CD4-positive, alpha-beta T cell (primary cell): ENCODE measurements around the gene ENOX1. TPM values are rescaled to one million over a fixed set of nuclear protein-coding genes. Genes with fewer than 3 reads are reported as not detected.

Source experiments
- ATAC-seq: fragments of 200-7000 bp; cut with Tn5 transposase; one replicate; pipeline ENCODE4 v1.10.0; 2022; ENCODE audit warnings: mild to moderate bottlenecking; ENCODE audit not compliant: poor library complexity
- CTCF ChIA-PET: fragments of 350-600 bp; sonication (Branson Sonifier 250); formaldehyde crosslinking; loops from one replicate; lab custom pipeline; 2021; ENCODE audit warnings: antibody characterized with exemption, inconsistent platforms; lab: Charles Lee
- POLR2A ChIA-PET: fragments of 350-600 bp; sonication (Branson Sonifier 250); formaldehyde crosslinking; loops from one replicate; lab custom pipeline; 2021; ENCODE audit warnings: antibody characterized with exemption, inconsistent platforms; lab: Charles Lee
- DNase-seq, 14 experiments: peaks; one replicate each; pipeline ENCODE4 v3.0.0-alpha.2; 2013 to 2020; ENCODE audit warnings: mixed read lengths in 2 of 14
- H3K27ac ChIP-seq, 2 donors: one replicate each; pipeline versions ENCODE4 v1.5.1 to v1.7.0; 2013; ENCODE audit warnings: low read length in 2 of 2, low read depth in 1 of 2, mild to moderate bottlenecking in 1 of 2
- H3K27me3 ChIP-seq, 2 experiments: 1 replicate in 1 of 2; 2 replicates in 1 of 2; pipeline versions ENCODE4 v1.6.1 to v1.7.0; 2013; ENCODE audit warnings: low read length in 2 of 2, control low read depth in 1 of 2, mild to moderate bottlenecking in 1 of 2, moderate library complexity in 1 of 2; ENCODE audit not compliant: insufficient read depth in 2 of 2, control insufficient read depth in 1 of 2
- H3K36me3 ChIP-seq: one replicate; pipeline ENCODE4 v1.6.1; 2013; ENCODE audit warnings: low read length, control low read depth; ENCODE audit not compliant: insufficient read depth
- H3K4me1 ChIP-seq: one replicate; pipeline ENCODE4 v1.6.1; 2013; ENCODE audit warnings: low read length, control low read depth; ENCODE audit not compliant: insufficient read depth
- H3K4me3 ChIP-seq: one replicate; pipeline ENCODE4 v1.5.1; 2013; ENCODE audit warnings: mild to moderate bottlenecking, low read length, moderate library complexity
- H3K9me3 ChIP-seq, 2 experiments: 1 replicate in 1 of 2; 2 replicates in 1 of 2; pipeline versions ENCODE4 v1.6.1 to v1.7.0; 2013; ENCODE audit warnings: low read length in 2 of 2, mild to moderate bottlenecking in 2 of 2, control low read depth in 1 of 2, moderate library complexity in 1 of 2; ENCODE audit not compliant: control insufficient read depth in 1 of 2, insufficient read depth in 1 of 2
- H3K27ac Mint-ChIP-seq: one replicate; pipeline ENCODE4 v1.8.0; 2020; ENCODE audit warnings: mixed read lengths
- H3K27me3 Mint-ChIP-seq: one replicate; pipeline ENCODE4 v1.8.0; 2021; ENCODE audit warnings: mixed read lengths
- H3K36me3 Mint-ChIP-seq: one replicate; pipeline ENCODE4 v1.8.0; 2021; ENCODE audit warnings: low read depth, mixed read lengths
- H3K4me1 Mint-ChIP-seq: one replicate; pipeline ENCODE4 v1.8.0; 2021; ENCODE audit warnings: low read depth, mixed read lengths
- H3K4me3 Mint-ChIP-seq: one replicate; pipeline ENCODE4 v1.8.0; 2020; ENCODE audit warnings: mild to moderate bottlenecking, mixed read lengths
- H3K9me3 Mint-ChIP-seq: one replicate; pipeline ENCODE4 v1.8.0; 2020; ENCODE audit warnings: mixed read lengths
- intact Hi-C, 2 experiments: fragments of 100-400 bp; cut with DNase I in 1 of 2; cut with micrococcal nuclease in 1 of 2; formaldehyde crosslinking; loops; one replicate each; pipeline versions ENCODE4 v1.15.1 to v1.9.0; 2023 to 2025; cut with DNase I, micrococcal nuclease
- total RNA-seq, 174 experiments: library from RNA in 2 of 174; stranded (reverse) in 2 of 174; gene quantifications; one replicate each; pipeline ENCODE4 v1.2.3 and lab custom pipeline; 2021 to 2026
- TF ChIP-seq, protein P1 (sequence below): fragments of 200-600 bp; IDR thresholded peaks from one replicate; pipeline ENCODE4 v1.8.0; 2022; ENCODE audit warnings: antibody characterized with exemption, mild to moderate bottlenecking

Gene ENOX1
- total RNA-seq, 2 experiments from 2014 or later = not detected

- Mint-ChIP-seq H3K27ac (no peak overlapping the region), H3K36me3 (no peaks in the 10 kb centered on the region), H3K9me3 (no peaks in the 10 kb centered on the region), H3K4me3 (no peak overlapping the region), H3K4me1 (no peaks in the 10 kb centered on the region), H3K27me3 (peaks cover 36% of the 10 kb centered on the region)
- CTCF ChIA-PET = no interaction called here
- Histone ChIP-seq H3K4me3 (no peak overlapping the region), H3K4me1 (no peaks in the 10 kb centered on the region), H3K9me3 (no peaks in the 10 kb centered on the region), H3K27ac (no peak overlapping the region), H3K36me3 (no peaks in the 10 kb centered on the region), H3K27me3 (peaks cover 0 to 5% of the 10 kb centered on the region in 2 experiments)
- POLR2A ChIA-PET = no interaction called here
- intact Hi-C loops = no loop called here
- TF ChIP-seq, protein P1, sequence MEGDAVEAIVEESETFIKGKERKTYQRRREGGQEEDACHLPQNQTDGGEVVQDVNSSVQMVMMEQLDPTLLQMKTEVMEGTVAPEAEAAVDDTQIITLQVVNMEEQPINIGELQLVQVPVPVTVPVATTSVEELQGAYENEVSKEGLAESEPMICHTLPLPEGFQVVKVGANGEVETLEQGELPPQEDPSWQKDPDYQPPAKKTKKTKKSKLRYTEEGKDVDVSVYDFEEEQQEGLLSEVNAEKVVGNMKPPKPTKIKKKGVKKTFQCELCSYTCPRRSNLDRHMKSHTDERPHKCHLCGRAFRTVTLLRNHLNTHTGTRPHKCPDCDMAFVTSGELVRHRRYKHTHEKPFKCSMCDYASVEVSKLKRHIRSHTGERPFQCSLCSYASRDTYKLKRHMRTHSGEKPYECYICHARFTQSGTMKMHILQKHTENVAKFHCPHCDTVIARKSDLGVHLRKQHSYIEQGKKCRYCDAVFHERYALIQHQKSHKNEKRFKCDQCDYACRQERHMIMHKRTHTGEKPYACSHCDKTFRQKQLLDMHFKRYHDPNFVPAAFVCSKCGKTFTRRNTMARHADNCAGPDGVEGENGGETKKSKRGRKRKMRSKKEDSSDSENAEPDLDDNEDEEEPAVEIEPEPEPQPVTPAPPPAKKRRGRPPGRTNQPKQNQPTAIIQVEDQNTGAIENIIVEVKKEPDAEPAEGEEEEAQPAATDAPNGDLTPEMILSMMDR = no peak
- ATAC-seq (no peak), DNase-seq (no peak)
Observed at GRCh38 chr13:43815204-43815603, 28.4 kb upstream of the ENOX1 start.

- Histone ChIP-seq H3K36me3 (no peaks in the 10 kb centered on the region), H3K27me3 (peaks cover 0 to 4% of the 10 kb centered on the region in 2 experiments), H3K9me3 (no peaks in the 10 kb centered on the region), H3K4me1 (no peaks in the 10 kb centered on the region), H3K27ac (no peak overlapping the region), H3K4me3 (no peak overlapping the region)
- Mint-ChIP-seq H3K36me3 (no peaks in the 10 kb centered on the region), H3K27ac (no peak overlapping the region), H3K9me3 (no peaks in the 10 kb centered on the region), H3K27me3 (peaks cover 14% of the 10 kb centered on the region), H3K4me1 (no peaks in the 10 kb centered on the region), H3K4me3 (no peak overlapping the region)
- ChIA-PET POLR2A (no interaction called here), CTCF (no interaction called here)
- no peak for DNase-seq
- intact Hi-C loops = loop anchor here in 1 of 2 experiments (10.0 kb wide), 1 partner anchor 1474 kb away; no protein-coding TSS in a partner anchor
- TF ChIP-seq, protein P1 = no peak
- no peak for ATAC-seq
Observed at GRCh38 chr13:43808676-43809075, 21.9 kb upstream of the ENOX1 start.

- H3K4me1 Mint-ChIP-seq = no peaks in the 10 kb centered on the region
- intact Hi-C loops = loop anchor here in 1 of 2 experiments (2.0 to 10.0 kb wide), 2 partner anchors 835 to 1471 kb away; no protein-coding TSS in a partner anchor
- DNase-seq = no peak
Observed at GRCh38 chr13:43805681-43806128, 18.9 kb upstream of the ENOX1 start.

More at GRCh38 chr13:43805681-43806128, 18.9 kb upstream of the ENOX1 start:
- CTCF ChIA-PET = no interaction called here
- TF ChIP-seq, protein P1 = no peak
- Histone ChIP-seq H3K9me3 (no peaks in the 10 kb centered on the region), H3K4me1 (no peaks in the 10 kb centered on the region), H3K27me3 (peaks cover 0 to 4% of the 10 kb centered on the region in 2 experiments), H3K4me3 (no peak overlapping the region), H3K27ac (no peak overlapping the region), H3K36me3 (no peaks in the 10 kb centered on the region)
- H3K9me3 Mint-ChIP-seq = no peaks in the 10 kb centered on the region
- no peak for ATAC-seq
- no peaks in the 10 kb centered on the region for H3K36me3 Mint-ChIP-seq
- H3K27ac Mint-ChIP-seq = no peak overlapping the region
- POLR2A ChIA-PET = no interaction called here
- H3K27me3 Mint-ChIP-seq = peaks cover 22% of the 10 kb centered on the region
- no peak overlapping the region for H3K4me3 Mint-ChIP-seq
